ENCODE results near the gene ZNF362.

Gene ZNF362

GRCh38 chr1:33255347-33256220 lies 708 bp upstream of the ZNF362 start:
- H4K8ac ChIP-seq (ENCODE audit: low read depth, low read length), result peak overlapping the region; percentile 58
- no peak overlapping the region for H2AK5ac ChIP-seq (ENCODE audit: low read length)
- WGBS (ENCODE audit: extremely low coverage, insufficient coverage, low lambda C conversion rate), result no CpG with 5 or more reads among the region's 70 CpGs
- peak overlapping the region; percentile 75 for H3K27ac ChIP-seq (ENCODE audit: low read depth, low read length)
- H3K4ac ChIP-seq (ENCODE audit: low read depth, low read length), result peak overlapping the region; percentile 76
- peak overlapping the region; percentile 13 for H3K4me3 ChIP-seq (ENCODE audit: low read length)
- H3K4me1 ChIP-seq (ENCODE audit: control insufficient read depth, low read depth, low read length), result peaks cover 11% of the 10 kb centered on the region
- H3K56ac ChIP-seq (ENCODE audit: low read length), result peak overlapping the region; percentile 88
- peaks cover 22% of the 10 kb centered on the region for H3K79me1 ChIP-seq (ENCODE audit: low read length)
- peak overlapping the region; percentile 72 for H3K9ac ChIP-seq (ENCODE audit: low read length)
- H3K36me3 ChIP-seq (ENCODE audit: control insufficient read depth, insufficient read depth, low read length), result peaks cover 1% of the 10 kb centered on the region
- no peak overlapping the region for H4K5ac ChIP-seq (ENCODE audit: low read length)
- peak overlapping the region; percentile 31 for H2BK120ac ChIP-seq (ENCODE audit: low read depth, low read length)
- peak overlapping the region; percentile 52 for H3K4me2 ChIP-seq (ENCODE audit: low read length)
- H2BK5ac ChIP-seq (ENCODE audit: low read length), result peak overlapping the region; percentile 30
- peaks cover 26% of the 10 kb centered on the region for H3K79me2 ChIP-seq (ENCODE audit: control insufficient read depth, insufficient read depth, low read length)
- no peaks in the 10 kb centered on the region for H3K27me3 ChIP-seq (ENCODE audit: insufficient read depth, low read length, poor library complexity)
- H3K23ac ChIP-seq (ENCODE audit: low read length), result no peak overlapping the region
- H3K18ac ChIP-seq (ENCODE audit: low read length), result peak overlapping the region; percentile 93
- no peak overlapping the region for H2BK15ac ChIP-seq (replicated peaks; ENCODE audit: low read depth)
- peak; percentile 96 for DNase-seq

- no peak for DNase-seq
- peak overlapping the region; percentile 76 for H3K4ac ChIP-seq (ENCODE audit: low read depth, low read length)
- peak overlapping the region; percentile 64 for H3K56ac ChIP-seq (ENCODE audit: low read length)
- WGBS (ENCODE audit: extremely low coverage, insufficient coverage, low lambda C conversion rate), result no CpG with 5 or more reads among the region's 43 CpGs
- no peak overlapping the region for H4K8ac ChIP-seq (ENCODE audit: low read depth, low read length)
- H3K36me3 ChIP-seq (ENCODE audit: control insufficient read depth, insufficient read depth, low read length), result peaks cover 1% of the 10 kb centered on the region
- no peak overlapping the region for H2BK15ac ChIP-seq (replicated peaks; ENCODE audit: low read depth)
- H3K79me2 ChIP-seq (ENCODE audit: control insufficient read depth, insufficient read depth, low read length), result peaks cover 27% of the 10 kb centered on the region
- peak overlapping the region; percentile 23 for H2BK120ac ChIP-seq (ENCODE audit: low read depth, low read length)
- H3K18ac ChIP-seq (ENCODE audit: low read length), result peak overlapping the region; percentile 93
- no peaks in the 10 kb centered on the region for H3K27me3 ChIP-seq (ENCODE audit: insufficient read depth, low read length, poor library complexity)
- H3K4me2 ChIP-seq (ENCODE audit: low read length), result no peak overlapping the region
- peaks cover 16% of the 10 kb centered on the region for H3K4me1 ChIP-seq (ENCODE audit: control insufficient read depth, low read depth, low read length)
- no peak overlapping the region for H4K5ac ChIP-seq (ENCODE audit: low read length)
- no peak overlapping the region for H3K23ac ChIP-seq (ENCODE audit: low read length)
- H3K4me3 ChIP-seq (ENCODE audit: low read length), result no peak overlapping the region
- peaks cover 22% of the 10 kb centered on the region for H3K79me1 ChIP-seq (ENCODE audit: low read length)
- H3K9ac ChIP-seq (ENCODE audit: low read length), result peak overlapping the region; percentile 61
- no peak overlapping the region for H2AK5ac ChIP-seq (ENCODE audit: low read length)
- no peak overlapping the region for H2BK5ac ChIP-seq (ENCODE audit: low read length)
- peak overlapping the region; percentile 68 for H3K27ac ChIP-seq (ENCODE audit: low read depth, low read length)
These were observed 146 bp upstream of the ZNF362 start for GRCh38 chr1:33256221-33256470.

GRCh38 chr1:33257207-33257771 lies 997 bp downstream of the ZNF362 start:
- no peak overlapping the region for H2BK120ac ChIP-seq (ENCODE audit: low read depth, low read length)
- H2AK5ac ChIP-seq (ENCODE audit: low read length), result peak overlapping the region; percentile 96
- H3K4ac ChIP-seq (ENCODE audit: low read depth, low read length), result peak overlapping the region; percentile 76
- peak overlapping the region; percentile 93 for H3K18ac ChIP-seq (ENCODE audit: low read length)
- no peak for DNase-seq
- no peak overlapping the region for H2BK5ac ChIP-seq (ENCODE audit: low read length)
- H3K79me2 ChIP-seq (ENCODE audit: control insufficient read depth, insufficient read depth, low read length), result peaks cover 31% of the 10 kb centered on the region
- no peak overlapping the region for H4K8ac ChIP-seq (ENCODE audit: low read depth, low read length)
- H3K27me3 ChIP-seq (ENCODE audit: insufficient read depth, low read length, poor library complexity), result no peaks in the 10 kb centered on the region
- peak overlapping the region; percentile 86 for H3K4me3 ChIP-seq (ENCODE audit: low read length)
- peaks cover 1% of the 10 kb centered on the region for H3K36me3 ChIP-seq (ENCODE audit: control insufficient read depth, insufficient read depth, low read length)
- no peak overlapping the region for H4K5ac ChIP-seq (ENCODE audit: low read length)
- peak overlapping the region; percentile 56 for H3K27ac ChIP-seq (ENCODE audit: low read depth, low read length)
- H3K9ac ChIP-seq (ENCODE audit: low read length), result peak overlapping the region; percentile 87
- WGBS (ENCODE audit: extremely low coverage, insufficient coverage, low lambda C conversion rate), result no CpG with 5 or more reads among the region's 18 CpGs
- peak overlapping the region; percentile 66 for H3K4me2 ChIP-seq (ENCODE audit: low read length)
- H3K4me1 ChIP-seq (ENCODE audit: control insufficient read depth, low read depth, low read length), result peaks cover 20% of the 10 kb centered on the region
- peaks cover 28% of the 10 kb centered on the region for H3K79me1 ChIP-seq (ENCODE audit: low read length)
- no peak overlapping the region for H2BK15ac ChIP-seq (replicated peaks; ENCODE audit: low read depth)
- H3K23ac ChIP-seq (ENCODE audit: low read length), result peak overlapping the region; percentile 94
- H3K56ac ChIP-seq (ENCODE audit: low read length), result peak overlapping the region; percentile 95

- Histone ChIP-seq H3K27ac (ENCODE audit: low read depth, low read length) (no peak overlapping the region), H3K79me2 (ENCODE audit: control insufficient read depth, insufficient read depth, low read length) (peaks cover 34% of the 10 kb centered on the region), H4K5ac (ENCODE audit: low read length) (no peak overlapping the region), H3K23ac (ENCODE audit: low read length) (peak overlapping the region; percentile 94), H3K9ac (ENCODE audit: low read length) (peak overlapping the region; percentile 87), H3K79me1 (ENCODE audit: low read length) (peaks cover 33% of the 10 kb centered on the region), H2BK5ac (ENCODE audit: low read length) (no peak overlapping the region), H3K4ac (ENCODE audit: low read depth, low read length) (no peak overlapping the region), H3K4me2 (ENCODE audit: low read length) (peak overlapping the region; percentile 64), H4K8ac (ENCODE audit: low read depth, low read length) (no peak overlapping the region), H3K56ac (ENCODE audit: low read length) (peak overlapping the region; percentile 95), H3K18ac (ENCODE audit: low read length) (peak overlapping the region; percentile 93), H3K4me1 (ENCODE audit: control insufficient read depth, low read depth, low read length) (peaks cover 20% of the 10 kb centered on the region), H2BK120ac (ENCODE audit: low read depth, low read length) (no peak overlapping the region), H3K4me3 (ENCODE audit: low read length) (no peak overlapping the region), H3K36me3 (ENCODE audit: control insufficient read depth, insufficient read depth, low read length) (peaks cover 1% of the 10 kb centered on the region), H3K27me3 (ENCODE audit: insufficient read depth, low read length, poor library complexity) (no peaks in the 10 kb centered on the region), H2BK15ac (replicated peaks; ENCODE audit: low read depth) (no peak overlapping the region), H2AK5ac (ENCODE audit: low read length) (peak overlapping the region; percentile 96)
- whole genome bisulfite sequencing (ENCODE audit: extremely low coverage, insufficient coverage, low lambda C conversion rate), result no CpG with 5 or more reads among the region's 19 CpGs
- no peak for DNase-seq
These were observed 1.8 kb downstream of the ZNF362 start for GRCh38 chr1:33257772-33258712.

- H3K4ac ChIP-seq (ENCODE audit: low read depth, low read length), result no peak overlapping the region
- no peak overlapping the region for H4K5ac ChIP-seq (ENCODE audit: low read length)
- no peaks in the 10 kb centered on the region for H3K27me3 ChIP-seq (ENCODE audit: insufficient read depth, low read length, poor library complexity)
- no peak for DNase-seq
- H2BK15ac ChIP-seq (replicated peaks; ENCODE audit: low read depth), result no peak overlapping the region
- H3K79me1 ChIP-seq (ENCODE audit: low read length), result peaks cover 35% of the 10 kb centered on the region
- no peak overlapping the region for H2AK5ac ChIP-seq (ENCODE audit: low read length)
- H3K9ac ChIP-seq (ENCODE audit: low read length), result no peak overlapping the region
- no peak overlapping the region for H3K4me2 ChIP-seq (ENCODE audit: low read length)
- H2BK5ac ChIP-seq (ENCODE audit: low read length), result no peak overlapping the region
- H2BK120ac ChIP-seq (ENCODE audit: low read depth, low read length), result no peak overlapping the region
- peaks cover 20% of the 10 kb centered on the region for H3K4me1 ChIP-seq (ENCODE audit: control insufficient read depth, low read depth, low read length)
- no peak overlapping the region for H3K4me3 ChIP-seq (ENCODE audit: low read length)
- H3K36me3 ChIP-seq (ENCODE audit: control insufficient read depth, insufficient read depth, low read length), result peaks cover 1% of the 10 kb centered on the region
- peaks cover 34% of the 10 kb centered on the region for H3K79me2 ChIP-seq (ENCODE audit: control insufficient read depth, insufficient read depth, low read length)
- no peak overlapping the region for H4K8ac ChIP-seq (ENCODE audit: low read depth, low read length)
- H3K23ac ChIP-seq (ENCODE audit: low read length), result no peak overlapping the region
- no peak overlapping the region for H3K27ac ChIP-seq (ENCODE audit: low read depth, low read length)
- H3K56ac ChIP-seq (ENCODE audit: low read length), result peak overlapping the region; percentile 45
- no peak overlapping the region for H3K18ac ChIP-seq (ENCODE audit: low read length)
- WGBS (ENCODE audit: extremely low coverage, insufficient coverage, low lambda C conversion rate), result no CpG with 5 or more reads among the region's 2 CpGs
These were observed 2.5 kb downstream of the ZNF362 start for GRCh38 chr1:33258788-33259274.
